H9 (cell line): ENCODE results near the gene TSPAN31. TPM values are rescaled to one million over a fixed set of nuclear protein-coding genes. Genes with fewer than 3 reads are reported as not detected.

ENCODE experiments used
- DNase-seq: peaks from one replicate; pipeline ENCODE4 v3.0.0-alpha.2; 2017
- H2AFZ ChIP-seq: one replicate; pipeline ENCODE4 v1.6.1; 2013; ENCODE audit warnings: mild to moderate bottlenecking, low read length, control low read depth, moderate library complexity
- H2AK5ac ChIP-seq: 2 replicates; pipeline ENCODE4 v1.6.1; 2013; ENCODE audit warnings: low read length, control low read depth, mixed read lengths; ENCODE audit not compliant: insufficient read length
- H2BK120ac ChIP-seq: one replicate; pipeline ENCODE4 v1.6.1; 2013; ENCODE audit warnings: low read depth, mild to moderate bottlenecking, low read length, control low read depth, inconsistent platforms; ENCODE audit not compliant: poor library complexity, severe bottlenecking
- H2BK12ac ChIP-seq: 2 replicates; pipeline ENCODE4 v1.6.1; 2013; ENCODE audit warnings: low read length, control low read depth, mixed read lengths, low read depth; ENCODE audit not compliant: insufficient read length
- H2BK15ac ChIP-seq: 2 replicates; pipeline ENCODE4 v1.6.1; 2013; ENCODE audit warnings: low read depth, low read length, control low read depth
- H2BK20ac ChIP-seq: one replicate; pipeline ENCODE4 v1.6.1; 2013; ENCODE audit warnings: low read depth, mild to moderate bottlenecking, low read length, control low read depth, inconsistent platforms; ENCODE audit not compliant: poor library complexity, severe bottlenecking
- H2BK5ac ChIP-seq: 2 replicates; pipeline ENCODE4 v1.6.1; 2013; ENCODE audit warnings: low read length, control low read depth, mixed read lengths; ENCODE audit not compliant: insufficient read length
- H3K14ac ChIP-seq: 2 replicates; pipeline ENCODE4 v1.6.1; 2013; ENCODE audit warnings: low read length, control low read depth; ENCODE audit not compliant: insufficient read depth
- H3K18ac ChIP-seq: 2 replicates; pipeline ENCODE4 v1.6.1; 2013; ENCODE audit warnings: low read depth, mild to moderate bottlenecking, mixed read lengths, low read length, control low read depth; ENCODE audit not compliant: insufficient read length
- H3K23ac ChIP-seq: 2 replicates; pipeline ENCODE4 v1.6.1; 2013; ENCODE audit warnings: low read length, control low read depth, mixed read lengths, low read depth; ENCODE audit not compliant: insufficient read length
- H3K23me2 ChIP-seq: 2 replicates; pipeline ENCODE4 v1.6.1; 2013; ENCODE audit warnings: low read depth, mild to moderate bottlenecking, mixed read lengths, low read length, control low read depth; ENCODE audit not compliant: insufficient read length, poor library complexity, severe bottlenecking
- H3K27ac ChIP-seq: 2 replicates; pipeline ENCODE4 v1.5.1; 2013; ENCODE audit warnings: low read length, control low read depth, mixed read lengths, low read depth; ENCODE audit not compliant: insufficient read length
- H3K27me3 ChIP-seq: 2 replicates; pipeline ENCODE4 v1.6.1; 2013; ENCODE audit warnings: low read length, control low read depth, inconsistent platforms; ENCODE audit not compliant: insufficient read depth
- H3K4ac ChIP-seq: 2 replicates; pipeline ENCODE4 v1.6.1; 2013; ENCODE audit warnings: low read depth, mild to moderate bottlenecking, control low read depth, inconsistent platforms, low read length, moderate library complexity
- H3K4me1 ChIP-seq: 2 replicates; pipeline ENCODE4 v1.6.1; 2013; ENCODE audit warnings: low read length, control low read depth, inconsistent platforms; ENCODE audit not compliant: insufficient read depth
- H3K4me2 ChIP-seq: 2 replicates; pipeline ENCODE4 v1.6.1; 2013; ENCODE audit warnings: low read length, control low read depth, mixed read lengths; ENCODE audit not compliant: insufficient read length, insufficient read depth
- H3K56ac ChIP-seq: 2 replicates; pipeline ENCODE4 v1.6.1; 2013; ENCODE audit warnings: low read depth, mild to moderate bottlenecking, mixed read lengths, low read length, control low read depth; ENCODE audit not compliant: insufficient read length
- H3K79me1 ChIP-seq: 2 replicates; pipeline ENCODE4 v1.6.1; 2013; ENCODE audit warnings: low read depth, mild to moderate bottlenecking, moderate library complexity, low read length, control low read depth, inconsistent platforms; ENCODE audit not compliant: insufficient read depth, poor library complexity, severe bottlenecking
- H3K79me2 ChIP-seq: 2 replicates; pipeline ENCODE4 v1.6.1; 2013; ENCODE audit warnings: low read length, control low read depth, inconsistent platforms; ENCODE audit not compliant: insufficient read depth
- H3K9ac ChIP-seq: 2 replicates; pipeline ENCODE4 v1.6.1; 2013; ENCODE audit warnings: low read length, control low read depth, mixed read lengths; ENCODE audit not compliant: insufficient read length; ENCODE audit errors: extremely low read depth
- H3K9me3 ChIP-seq: one replicate; pipeline ENCODE4 v1.6.1; 2013; ENCODE audit warnings: low read depth, low read length, inconsistent platforms; ENCODE audit not compliant: control insufficient read depth
- H3T11ph ChIP-seq: one replicate; pipeline ENCODE4 v1.6.1; 2013; ENCODE audit warnings: mild to moderate bottlenecking, low read length, control low read depth, inconsistent platforms
- H4K20me1 ChIP-seq: one replicate; pipeline ENCODE4 v1.6.1; 2013; ENCODE audit not compliant: control insufficient read depth, insufficient read length, insufficient read depth
- H4K5ac ChIP-seq: 2 replicates; pipeline ENCODE4 v1.6.1; 2013; ENCODE audit warnings: low read depth, mild to moderate bottlenecking, mixed read lengths, low read length, control low read depth; ENCODE audit not compliant: insufficient read length
- H4K8ac ChIP-seq: replicated peaks from 2 replicates; pipeline ENCODE4 v1.6.1; 2013; ENCODE audit warnings: low read length, control low read depth, mixed read lengths, low read depth; ENCODE audit not compliant: insufficient read length
- H4K91ac ChIP-seq: 2 replicates; pipeline ENCODE4 v1.6.1; 2013; ENCODE audit warnings: low read depth, mild to moderate bottlenecking, moderate library complexity, mixed read lengths, low read length, control low read depth; ENCODE audit not compliant: insufficient read length
- H3K27ac Mint-ChIP-seq, 3 experiments: 2 replicates in 2 of 3; 3 replicates in 1 of 3; pipeline ENCODE4 v1.8.0; 2020 to 2021; ENCODE audit warnings: mixed read lengths in 3 of 3, mild to moderate bottlenecking in 1 of 3, moderate library complexity in 1 of 3
- H3K27me3 Mint-ChIP-seq: 2 replicates; pipeline ENCODE4 v1.8.0; 2021; ENCODE audit warnings: low read depth, mild to moderate bottlenecking, moderate library complexity, mixed read lengths
- H3K36me3 Mint-ChIP-seq, 3 experiments: 2 replicates in 2 of 3; 3 replicates in 1 of 3; pipeline ENCODE4 v1.8.0; 2020 to 2021; ENCODE audit warnings: low read depth in 3 of 3, mixed read lengths in 3 of 3; ENCODE audit not compliant: insufficient read depth in 1 of 3
- H3K4me1 Mint-ChIP-seq, 2 experiments: 2 replicates each; pipeline ENCODE4 v1.8.0; 2020; ENCODE audit warnings: mixed read lengths in 2 of 2
- H3K4me3 Mint-ChIP-seq, 2 experiments: 2 replicates in 1 of 2; 3 replicates in 1 of 2; pipeline ENCODE4 v1.8.0; 2020 to 2021; ENCODE audit warnings: mild to moderate bottlenecking in 2 of 2, mixed read lengths in 2 of 2, moderate library complexity in 1 of 2
- H3K9me3 Mint-ChIP-seq, 2 experiments: 2 replicates in 1 of 2; 3 replicates in 1 of 2; pipeline ENCODE4 v1.8.0; 2020; ENCODE audit warnings: mild to moderate bottlenecking in 2 of 2, mixed read lengths in 2 of 2, moderate library complexity in 1 of 2
- CTCF ChIP-seq: fragments of 200-600 bp; sonication (generic); conservative IDR thresholded peaks from 3 replicates; pipeline ENCODE4 v1.8.0; 2021; ENCODE audit warnings: antibody characterized with exemption, mild to moderate bottlenecking
- WGBS: extraction: QIAGEN DNeasy Blood & Tissue Kit; methylation state at CpG from one replicate; pipeline ENCODE4 v1.1.7; 2013; ENCODE audit warnings: missing lambda C conversion rate, low lambda C conversion rate, mixed read lengths; ENCODE audit not compliant: insufficient read length; ENCODE audit errors: extremely low coverage; 5-methylcytosine and 5-hydroxymethylcytosine counted together
- total RNA-seq: library from RNA; stranded (reverse); gene quantifications from 2 replicates; pipeline ENCODE4 v1.2.1, GENCODE V29; 2021

Gene TSPAN31
- total RNA-seq, 1 experiment from 2014 or later, result 20.0 TPM

GRCh38 chr12:57749061-57749460, 4.2 kb downstream of the TSPAN31 start:
- Histone ChIP-seq H3K4me1 (peaks cover 7% of the 10 kb centered on the region; the same call in 1 of the 2 replicates), H3K27me3 (no peaks in the 10 kb centered on the region; the same call in 1 of the 2 replicates), H2BK15ac (no peak overlapping the region), H4K20me1 (no peaks in the 10 kb centered on the region), H3K56ac (no peak overlapping the region), H3K27ac (no peak overlapping the region), H3K18ac (no peak overlapping the region), H2BK120ac (no peak overlapping the region), H3K9me3 (no peaks in the 10 kb centered on the region), H3K9ac (no peak overlapping the region), H3K79me1 (no peaks in the 10 kb centered on the region), H2BK12ac (no peak overlapping the region), H3K23ac (no peak overlapping the region), H3K79me2 (peaks cover 13% of the 10 kb centered on the region; the same call in 1 of the 2 replicates), H3T11ph (no peak overlapping the region), H3K4me2 (no peak overlapping the region), H3K14ac (no peak overlapping the region), H2BK20ac (no peak overlapping the region), H4K91ac (no peak overlapping the region), H4K5ac (no peak overlapping the region), H2AK5ac (no peak overlapping the region), H2BK5ac (no peak overlapping the region), H4K8ac (no peak overlapping the region), H2AFZ (no peak overlapping the region), H3K4ac (no peak overlapping the region), H3K23me2 (peaks cover 13% of the 10 kb centered on the region)
- H3K27me3 Mint-ChIP-seq, result peaks cover 4% of the 10 kb centered on the region
- no CpG with 5 or more reads among the region's 5 CpGs for WGBS
- no peak for TF ChIP-seq CTCF
- peaks cover 33 to 62% (median 55%) of the 10 kb centered on the region in 3 experiments for H3K36me3 Mint-ChIP-seq
- no peak overlapping the region for H3K4me3 Mint-ChIP-seq
- no peaks in the 10 kb centered on the region; a peak in 2 of 5 replicates for H3K9me3 Mint-ChIP-seq
- peaks cover 36% of the 10 kb centered on the region in 2 experiments for H3K4me1 Mint-ChIP-seq
- DNase-seq, result no peak
- peak overlapping the region in 1 of 3 experiments; percentile 85; a peak in 1 of 7 replicates for H3K27ac Mint-ChIP-seq
